IPS DF 19.7 (cell line): ENCODE measurements around the gene FYN.
"Not testable (repeated sequence)": the region's sequence is repeated elsewhere in the genome, so short reads cannot be mapped to it uniquely, and the experiment has no call there.

ENCODE experiments used
- DNase-seq: peaks from one replicate; pipeline ENCODE4 v3.0.0-alpha.2; 2013; ENCODE audit warnings: low read depth, low spot score

Gene FYN

GRCh38 chr6:111852725-111853124 is 20.5 kb downstream of the FYN start:
- DNase-seq = no peak

GRCh38 chr6:111850295-111850937 is 22.8 kb downstream of the FYN start:
- DNase-seq = no peak

- no peak for DNase-seq
These were observed 24.0 kb downstream of the FYN start for GRCh38 chr6:111849298-111849697.

GRCh38 chr6:111848262-111848812 is 24.9 kb downstream of the FYN start:
- no peak for DNase-seq

- no peak for DNase-seq
These were observed 26.5 kb downstream of the FYN start for GRCh38 chr6:111846492-111847409.

GRCh38 chr6:111846066-111846465 is 27.2 kb downstream of the FYN start:
- no peak for DNase-seq

- DNase-seq = no peak
These were observed 27.8 kb downstream of the FYN start for GRCh38 chr6:111845441-111845871.

- DNase-seq = no peak
These were observed 28.3 kb downstream of the FYN start for GRCh38 chr6:111844921-111845320.

- no peak for DNase-seq
These were observed 28.9 kb downstream of the FYN start for GRCh38 chr6:111844376-111844775.

GRCh38 chr6:111843347-111844147 is 29.7 kb downstream of the FYN start:
- DNase-seq = no peak

- DNase-seq = no peak
These were observed 30.4 kb downstream of the FYN start for GRCh38 chr6:111842891-111843290.

GRCh38 chr6:111842271-111842822 is 30.9 kb downstream of the FYN start:
- DNase-seq = no peak

- DNase-seq = no peak
These were observed 31.4 kb downstream of the FYN start for GRCh38 chr6:111841822-111842221.

- no peak for DNase-seq
These were observed 32.4 kb downstream of the FYN start for GRCh38 chr6:111840803-111841202.

GRCh38 chr6:111838749-111839484 is 34.3 kb downstream of the FYN start:
- DNase-seq = no peak

- no peak for DNase-seq
These were observed 35.4 kb downstream of the FYN start for GRCh38 chr6:111837641-111838500.

- DNase-seq = no peak
These were observed 36.2 kb downstream of the FYN start for GRCh38 chr6:111837007-111837406.

GRCh38 chr6:111835807-111836206 is 37.4 kb downstream of the FYN start:
- no peak for DNase-seq

- not testable (repeated sequence) for DNase-seq
These were observed 37.9 kb downstream of the FYN start for GRCh38 chr6:111835398-111835797.

- no peak for DNase-seq
These were observed 38.9 kb downstream of the FYN start for GRCh38 chr6:111834356-111834755.
